Neural cell (in vitro differentiated cells): ENCODE results near the gene EREG.

Source experiments
- EZH2 ChIP-seq: fragments of 200-600, 300-800 bp; shearing (Covaris generic), sonication (generic); IDR thresholded peaks from 2 replicates; pipeline ENCODE4 v1.6.1; 2014; ENCODE audit warnings: antibody characterized with exemption, low read length, borderline replicate concordance, mild to moderate bottlenecking; ENCODE audit not compliant: insufficient read depth, poor library complexity, severe bottlenecking
- POLR2AphosphoS5 ChIP-seq: IDR thresholded peaks from 2 replicates; pipeline ENCODE4 v1.6.1; 2012
- RAD21 ChIP-seq: fragments of 450-650 bp; conservative IDR thresholded peaks from 2 replicates; pipeline ENCODE4 v1.6.1; 2014; ENCODE audit warnings: antibody characterized with exemption, mild to moderate bottlenecking, moderate library complexity
- SMC3 ChIP-seq: fragments of 450-650 bp; conservative IDR thresholded peaks from 2 replicates; pipeline ENCODE4 v1.6.1; 2014; ENCODE audit warnings: antibody characterized with exemption, mild to moderate bottlenecking, moderate library complexity; ENCODE audit not compliant: poor library complexity
- TAF1 ChIP-seq: IDR thresholded peaks from 2 replicates; pipeline ENCODE4 v1.6.1; 2012; ENCODE audit warnings: low read depth
- TF ChIP-seq, protein P1 (sequence below): IDR thresholded peaks from 2 replicates; pipeline ENCODE4 v1.6.1; 2012; ENCODE audit warnings: borderline replicate concordance
- TF ChIP-seq, protein P2 (sequence below): fragments of 450-650 bp; IDR thresholded peaks from 2 replicates; pipeline ENCODE4 v1.5.1; 2014; ENCODE audit warnings: antibody characterized with exemption, mild to moderate bottlenecking, moderate library complexity; ENCODE audit not compliant: poor library complexity, severe bottlenecking

DNA sequence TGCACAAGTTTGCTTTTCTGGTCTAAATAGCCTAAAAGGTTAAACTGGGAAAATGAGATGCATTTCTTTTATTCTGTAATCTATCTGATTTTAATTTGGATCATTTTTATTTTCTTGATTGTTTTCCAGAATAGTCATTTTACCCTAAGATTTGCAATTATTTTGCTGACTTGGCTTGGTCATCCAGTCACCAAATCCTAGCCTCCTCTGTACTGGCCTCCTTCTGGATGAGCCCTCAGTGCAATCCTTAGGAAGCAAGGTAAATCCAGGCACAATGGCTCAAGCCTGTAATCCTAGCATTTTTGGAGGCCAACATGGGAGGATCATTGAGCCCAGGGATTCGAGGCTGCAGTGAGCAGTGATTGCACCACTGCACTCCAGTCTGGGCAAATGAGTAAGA is 9.2 kb downstream of the EREG start:
- TF ChIP-seq, protein P1, sequence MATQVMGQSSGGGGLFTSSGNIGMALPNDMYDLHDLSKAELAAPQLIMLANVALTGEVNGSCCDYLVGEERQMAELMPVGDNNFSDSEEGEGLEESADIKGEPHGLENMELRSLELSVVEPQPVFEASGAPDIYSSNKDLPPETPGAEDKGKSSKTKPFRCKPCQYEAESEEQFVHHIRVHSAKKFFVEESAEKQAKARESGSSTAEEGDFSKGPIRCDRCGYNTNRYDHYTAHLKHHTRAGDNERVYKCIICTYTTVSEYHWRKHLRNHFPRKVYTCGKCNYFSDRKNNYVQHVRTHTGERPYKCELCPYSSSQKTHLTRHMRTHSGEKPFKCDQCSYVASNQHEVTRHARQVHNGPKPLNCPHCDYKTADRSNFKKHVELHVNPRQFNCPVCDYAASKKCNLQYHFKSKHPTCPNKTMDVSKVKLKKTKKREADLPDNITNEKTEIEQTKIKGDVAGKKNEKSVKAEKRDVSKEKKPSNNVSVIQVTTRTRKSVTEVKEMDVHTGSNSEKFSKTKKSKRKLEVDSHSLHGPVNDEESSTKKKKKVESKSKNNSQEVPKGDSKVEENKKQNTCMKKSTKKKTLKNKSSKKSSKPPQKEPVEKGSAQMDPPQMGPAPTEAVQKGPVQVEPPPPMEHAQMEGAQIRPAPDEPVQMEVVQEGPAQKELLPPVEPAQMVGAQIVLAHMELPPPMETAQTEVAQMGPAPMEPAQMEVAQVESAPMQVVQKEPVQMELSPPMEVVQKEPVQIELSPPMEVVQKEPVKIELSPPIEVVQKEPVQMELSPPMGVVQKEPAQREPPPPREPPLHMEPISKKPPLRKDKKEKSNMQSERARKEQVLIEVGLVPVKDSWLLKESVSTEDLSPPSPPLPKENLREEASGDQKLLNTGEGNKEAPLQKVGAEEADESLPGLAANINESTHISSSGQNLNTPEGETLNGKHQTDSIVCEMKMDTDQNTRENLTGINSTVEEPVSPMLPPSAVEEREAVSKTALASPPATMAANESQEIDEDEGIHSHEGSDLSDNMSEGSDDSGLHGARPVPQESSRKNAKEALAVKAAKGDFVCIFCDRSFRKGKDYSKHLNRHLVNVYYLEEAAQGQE, result no peak
- TF ChIP-seq SMC3 (no peak), EZH2 (no peak), POLR2AphosphoS5 (no peak), RAD21 (no peak), TAF1 (no peak)
- TF ChIP-seq, protein P2, sequence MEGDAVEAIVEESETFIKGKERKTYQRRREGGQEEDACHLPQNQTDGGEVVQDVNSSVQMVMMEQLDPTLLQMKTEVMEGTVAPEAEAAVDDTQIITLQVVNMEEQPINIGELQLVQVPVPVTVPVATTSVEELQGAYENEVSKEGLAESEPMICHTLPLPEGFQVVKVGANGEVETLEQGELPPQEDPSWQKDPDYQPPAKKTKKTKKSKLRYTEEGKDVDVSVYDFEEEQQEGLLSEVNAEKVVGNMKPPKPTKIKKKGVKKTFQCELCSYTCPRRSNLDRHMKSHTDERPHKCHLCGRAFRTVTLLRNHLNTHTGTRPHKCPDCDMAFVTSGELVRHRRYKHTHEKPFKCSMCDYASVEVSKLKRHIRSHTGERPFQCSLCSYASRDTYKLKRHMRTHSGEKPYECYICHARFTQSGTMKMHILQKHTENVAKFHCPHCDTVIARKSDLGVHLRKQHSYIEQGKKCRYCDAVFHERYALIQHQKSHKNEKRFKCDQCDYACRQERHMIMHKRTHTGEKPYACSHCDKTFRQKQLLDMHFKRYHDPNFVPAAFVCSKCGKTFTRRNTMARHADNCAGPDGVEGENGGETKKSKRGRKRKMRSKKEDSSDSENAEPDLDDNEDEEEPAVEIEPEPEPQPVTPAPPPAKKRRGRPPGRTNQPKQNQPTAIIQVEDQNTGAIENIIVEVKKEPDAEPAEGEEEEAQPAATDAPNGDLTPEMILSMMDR, result no peak
